ENCODE results near the gene AR.

DNA sequence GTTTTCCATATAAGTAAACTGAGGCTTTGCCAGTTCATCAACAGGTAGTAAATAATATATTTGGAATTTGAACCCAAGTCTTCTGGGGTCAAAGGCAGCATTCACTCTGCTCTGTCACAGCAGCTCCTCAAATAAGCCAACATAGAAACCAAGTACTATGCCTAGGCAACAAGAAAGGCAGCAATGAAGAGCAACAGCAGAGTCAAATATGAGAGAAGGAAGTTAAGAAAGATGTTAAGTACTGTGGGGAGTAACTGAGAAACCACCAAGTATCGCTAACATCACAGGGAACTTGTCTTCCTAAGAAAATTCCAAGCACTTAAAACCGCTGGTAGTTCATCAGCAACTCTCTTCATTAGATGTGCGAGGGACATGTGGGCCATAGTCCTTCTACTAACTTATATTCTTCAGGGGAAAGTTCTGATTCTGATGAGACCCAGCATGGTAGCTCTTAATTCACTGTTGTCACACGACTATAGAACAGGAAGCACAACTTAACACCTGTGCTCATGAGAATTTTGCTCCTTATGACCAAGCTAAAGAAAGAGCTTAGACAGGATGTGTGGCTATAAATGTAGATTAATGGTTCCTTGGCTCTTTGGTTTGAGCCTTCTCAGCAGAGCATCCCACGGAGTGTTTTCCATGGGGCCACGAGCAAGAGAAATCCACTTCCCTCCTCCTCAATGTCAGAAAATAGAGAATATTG lies 107.8 kb downstream of the AR start:
- TF ChIP-seq POLR2AphosphoS5 (IDR thresholded peaks at IDR 0.05; ENCODE audit: borderline replicate concordance, low read depth, low read length) (no peak), EZH2 (IDR thresholded peaks at IDR 0.05) (no peak)

All from SK-N-MC (cell line).